GM12878 (cell line): ENCODE results near the gene RAP1GAP.

Source experiments
- BHLHE40 ChIP-seq, 2 experiments: fragments of 450-650 bp in 1 of 2; IDR thresholded peaks; 2 replicates each; pipeline ENCODE4 v1.6.1; 2011 to 2017; ENCODE audit warnings: low read depth in 2 of 2, borderline replicate concordance in 1 of 2, improper control_type of control experiment in 1 of 2, low read length in 1 of 2, mild to moderate bottlenecking in 1 of 2
- MYC ChIP-seq: IDR thresholded peaks from 2 replicates; pipeline ENCODE4 v1.6.1; 2011; ENCODE audit warnings: mild to moderate bottlenecking, low read length, moderate library complexity, inconsistent platforms; ENCODE audit not compliant: insufficient read depth, insufficient replicate concordance, insufficient read length, severe bottlenecking
- REST ChIP-seq: IDR thresholded peaks from 2 replicates; pipeline ENCODE4 v1.6.1; 2012; ENCODE audit warnings: mild to moderate bottlenecking, low read depth, low read length

- TF ChIP-seq REST (no peak), BHLHE40 (IDR thresholded peaks at IDR 0.05; ENCODE audit: borderline replicate concordance in 1 of 2, low read depth in 2 of 2, low read length in 1 of 2) (no peak), MYC (no peak)
Measured at GRCh38 chr1:21596628-21597027, 72.5 kb downstream of the RAP1GAP start.
